NCI-H2107 treated with DMSO at 0.1 percent for 48 hours (cell line): ENCODE results near the gene SRPK2.
"Not testable (repeated sequence)": the region's sequence is repeated elsewhere in the genome, so short reads cannot be mapped to it uniquely, and the experiment has no call there.

ENCODE experiments used
- DNase-seq: peaks from one replicate; lab custom pipeline; 2025; ENCODE audit not compliant: unreplicated experiment; lab: John Stamatoyannopoulos, UW

SRPK2 gene

GRCh38 chr7:105268056-105268455 is 120.7 kb downstream of the SRPK2 start:
- no peak for DNase-seq

DNA sequence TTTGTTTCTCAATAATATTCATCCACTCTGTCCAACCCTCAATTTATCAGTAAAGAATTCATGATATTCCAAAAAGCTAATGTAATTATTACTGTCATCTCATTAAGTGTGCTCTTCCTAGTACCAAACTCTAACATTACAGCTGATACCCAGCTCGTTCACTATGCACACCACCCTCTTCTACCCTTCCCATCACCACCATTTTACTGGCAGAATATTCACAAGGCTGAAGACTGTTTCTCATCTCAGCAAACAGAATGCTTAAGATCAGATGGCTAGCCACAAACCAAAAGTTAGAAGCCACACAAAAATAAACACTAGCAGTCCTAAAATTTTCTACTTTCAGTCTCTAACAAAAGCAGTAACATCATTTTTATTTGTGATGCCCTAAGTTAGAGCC is 121.5 kb downstream of the SRPK2 start:
- DNase-seq: no peak

- no peak for DNase-seq
These were observed 124.0 kb downstream of the SRPK2 start for GRCh38 chr7:105264707-105265106.

DNA sequence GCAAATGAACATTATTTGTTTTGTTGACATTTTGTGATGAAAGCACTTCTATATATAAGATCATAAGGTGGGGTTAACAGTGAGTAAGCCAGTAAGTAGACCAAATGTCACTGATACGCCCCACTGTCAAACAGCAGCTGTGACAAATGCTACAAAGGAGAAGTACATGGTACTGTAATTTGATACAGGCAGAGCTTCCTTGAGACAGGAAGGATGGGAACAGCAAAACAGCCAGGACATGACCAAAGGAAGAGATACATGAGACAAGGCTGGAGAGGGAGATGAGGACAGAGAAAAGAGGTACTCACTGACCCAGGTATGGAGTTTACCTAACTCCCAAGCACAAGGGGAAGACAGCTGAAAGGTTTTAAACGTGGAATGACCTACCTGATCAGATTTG is 127.0 kb downstream of the SRPK2 start:
- DNase-seq: peak; percentile 64

GRCh38 chr7:105260201-105260871 is 128.4 kb downstream of the SRPK2 start:
- not testable (repeated sequence) for DNase-seq

- not testable (repeated sequence) for DNase-seq
These were observed 129.8 kb downstream of the SRPK2 start for GRCh38 chr7:105258919-105259318.

DNA sequence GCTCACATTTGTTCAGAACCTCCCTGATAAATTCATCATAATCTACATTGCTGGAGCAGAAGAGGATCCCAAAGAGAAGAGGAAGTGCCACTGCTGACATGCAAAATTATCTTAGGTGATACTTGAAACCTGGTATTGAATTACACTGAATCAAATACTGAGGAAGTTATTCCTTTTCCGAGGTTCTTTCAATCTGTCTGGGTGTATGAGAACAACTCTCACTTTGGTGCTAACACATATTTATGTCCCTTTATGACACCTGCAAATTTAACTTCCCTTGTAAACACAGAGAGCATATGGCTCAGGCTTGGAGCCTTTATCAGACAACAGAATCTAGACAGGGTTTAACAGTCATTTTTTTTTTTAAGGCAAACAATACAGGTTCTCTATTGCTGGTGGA is 131.4 kb downstream of the SRPK2 start:
- DNase-seq: peak; percentile 45

GRCh38 chr7:105256761-105257231 is 131.9 kb downstream of the SRPK2 start:
- no peak for DNase-seq

GRCh38 chr7:105250706-105251105 is 138.0 kb downstream of the SRPK2 start:
- no peak for DNase-seq

DNA sequence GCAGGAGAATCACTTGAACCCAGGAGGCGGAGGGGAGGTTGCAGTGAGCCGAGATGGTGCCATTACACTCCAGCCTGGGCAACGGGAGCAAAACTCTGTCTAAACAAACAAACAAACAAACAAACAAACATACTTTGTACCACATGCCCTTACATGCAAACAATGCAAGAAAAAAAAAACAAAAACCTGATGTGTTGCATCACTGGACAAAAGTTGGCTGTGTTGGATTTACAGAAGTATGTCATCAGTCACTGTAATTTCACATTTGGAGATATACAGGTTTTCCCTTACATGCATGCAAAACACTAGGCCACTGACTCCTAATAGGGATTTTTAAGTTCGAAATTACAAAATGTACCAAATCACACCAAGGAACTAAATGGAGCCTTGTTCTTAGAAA is 138.5 kb downstream of the SRPK2 start:
- no peak for DNase-seq

DNA sequence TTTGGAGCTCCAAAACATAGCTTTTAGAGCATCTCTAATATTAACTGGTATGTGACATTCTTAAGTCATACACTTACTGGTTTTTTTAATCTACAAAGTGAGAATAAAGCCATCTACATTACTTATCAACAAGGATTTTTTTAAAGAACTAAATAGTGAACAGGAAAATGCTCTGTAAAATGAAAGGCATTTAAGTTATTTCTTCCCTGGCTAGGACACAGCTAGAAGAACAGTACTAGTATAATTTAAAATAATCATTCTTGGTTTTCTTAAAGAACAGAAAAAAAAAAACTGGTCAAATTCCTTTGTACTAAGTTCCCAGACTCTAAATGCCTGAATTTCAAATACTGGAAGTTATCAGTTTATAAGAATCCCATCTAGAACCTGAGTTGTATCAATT is 139.5 kb downstream of the SRPK2 start:
- no peak for DNase-seq

- DNase-seq: no peak
These were observed 142.0 kb downstream of the SRPK2 start for GRCh38 chr7:105246679-105247078.

DNA sequence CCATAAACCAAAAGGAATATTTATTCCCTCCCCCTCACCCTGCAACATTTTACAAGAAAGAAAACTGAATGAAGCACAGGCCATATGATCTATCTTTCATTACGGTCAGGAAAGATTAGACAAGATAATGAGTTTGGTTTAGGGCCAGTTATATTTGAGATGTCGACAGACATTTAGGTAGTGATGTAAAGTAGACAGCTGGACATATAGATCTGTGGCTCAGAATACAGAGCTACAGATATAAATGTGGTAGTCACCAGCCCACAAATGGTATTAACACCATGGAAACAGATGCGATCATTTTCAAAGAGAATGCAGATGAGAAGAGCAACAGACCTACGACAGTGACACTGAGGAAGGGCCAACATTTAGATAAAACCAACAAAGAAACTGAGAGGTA is 142.5 kb downstream of the SRPK2 start:
- no peak for DNase-seq

GRCh38 chr7:105245398-105246114 is 143.2 kb downstream of the SRPK2 start:
- peak; percentile 83 for DNase-seq

DNA sequence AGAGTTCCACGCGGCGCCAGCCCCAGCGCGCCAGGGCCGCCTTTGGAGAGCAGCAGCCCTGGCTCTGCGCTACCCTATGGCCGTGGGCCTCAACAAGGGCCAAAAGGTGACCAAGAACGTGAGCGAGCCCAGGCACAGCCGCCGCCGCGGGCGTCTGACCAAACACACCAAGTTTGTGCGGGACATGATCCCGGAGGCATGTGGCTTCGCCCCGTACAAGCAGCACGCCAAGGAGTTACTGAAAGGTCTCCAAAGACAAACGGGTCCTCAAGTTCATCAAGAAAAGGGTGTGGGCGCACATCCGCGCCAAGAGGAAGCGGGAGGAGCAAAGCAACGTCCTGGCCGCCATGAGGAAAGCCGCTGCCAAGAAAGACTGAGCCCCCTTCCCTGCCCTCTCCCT is 144.1 kb downstream of the SRPK2 start:
- no peak for DNase-seq

DNA sequence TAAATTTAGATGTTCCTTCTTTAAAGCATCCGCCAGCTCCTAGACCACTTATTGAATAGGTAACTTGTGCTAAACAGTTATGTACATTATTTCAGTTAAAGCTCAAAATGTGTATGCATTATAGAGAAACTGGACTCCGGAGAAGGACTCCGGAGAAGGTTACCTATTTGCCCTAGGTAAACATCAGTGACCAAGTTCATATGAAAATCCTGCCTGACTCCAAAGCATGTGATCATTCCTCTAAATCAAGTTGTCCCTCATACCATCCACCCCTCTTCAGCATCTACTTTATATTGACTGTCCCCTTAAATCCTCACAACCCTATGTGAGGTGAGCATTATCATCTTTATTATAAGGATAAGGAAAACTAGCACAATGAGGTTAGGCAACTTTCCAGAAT is 147.5 kb downstream of the SRPK2 start:
- DNase-seq: no peak

DNA sequence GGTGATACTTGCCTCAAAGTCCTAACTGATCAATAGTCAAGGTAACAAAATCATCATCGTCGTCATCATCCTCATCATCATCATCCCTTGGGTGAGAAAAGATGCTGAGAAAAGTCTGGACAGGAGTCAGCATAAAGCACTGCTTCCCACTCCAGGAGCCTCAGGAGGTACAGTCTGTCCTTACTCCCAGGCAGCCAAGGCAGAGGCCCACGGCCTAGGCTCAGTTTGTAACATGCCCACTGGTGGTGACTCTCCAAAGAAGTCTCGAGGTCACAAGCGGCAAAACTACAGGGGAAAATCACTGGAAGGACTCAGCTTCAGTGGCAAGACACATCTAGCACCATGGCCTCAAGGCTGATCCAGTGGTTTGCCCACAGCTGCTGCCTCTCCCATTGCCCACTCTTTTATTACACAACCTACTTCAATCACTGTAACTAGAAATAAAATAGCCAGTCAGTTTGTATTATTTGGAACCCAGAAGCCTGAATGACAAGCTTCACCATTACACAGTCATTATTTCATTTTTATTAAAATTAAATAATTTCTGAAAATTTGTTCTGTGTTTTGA is 150.4 kb downstream of the SRPK2 start:
- no peak for DNase-seq

- no peak for DNase-seq
These were observed 153.8 kb downstream of the SRPK2 start for GRCh38 chr7:105234886-105235285.

DNA sequence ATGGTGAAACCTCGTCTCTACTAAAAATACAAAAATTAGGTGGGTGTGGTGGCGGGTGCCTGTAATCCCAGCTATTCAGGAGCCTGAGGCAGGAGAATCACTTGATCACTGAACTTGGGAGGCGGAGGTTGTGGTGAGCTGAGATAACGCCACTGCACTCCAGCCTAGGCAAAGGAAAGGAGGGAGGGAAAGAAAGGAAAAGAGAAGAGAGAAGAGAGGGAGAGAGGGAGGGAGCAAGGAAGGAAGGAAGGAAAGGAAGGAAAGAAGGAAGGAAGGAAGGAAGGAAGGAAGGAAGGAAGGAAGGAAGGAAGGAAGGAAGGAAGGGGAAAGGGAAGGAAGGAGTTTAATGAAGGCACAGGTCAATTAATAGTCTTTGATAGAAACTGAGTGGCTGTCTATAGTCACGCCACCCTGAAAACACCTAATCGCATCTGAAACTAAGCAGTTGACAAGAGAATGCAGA is 155.9 kb downstream of the SRPK2 start:
- DNase-seq: not testable (repeated sequence)

- DNase-seq: no peak
These were observed 158.2 kb downstream of the SRPK2 start for GRCh38 chr7:105230486-105230885.

GRCh38 chr7:105229641-105230040 is 159.1 kb downstream of the SRPK2 start:
- DNase-seq: no peak

- no peak for DNase-seq
These were observed 160.2 kb downstream of the SRPK2 start for GRCh38 chr7:105228555-105228954.
